ENCODE measurements around the gene MLX.

DNA sequence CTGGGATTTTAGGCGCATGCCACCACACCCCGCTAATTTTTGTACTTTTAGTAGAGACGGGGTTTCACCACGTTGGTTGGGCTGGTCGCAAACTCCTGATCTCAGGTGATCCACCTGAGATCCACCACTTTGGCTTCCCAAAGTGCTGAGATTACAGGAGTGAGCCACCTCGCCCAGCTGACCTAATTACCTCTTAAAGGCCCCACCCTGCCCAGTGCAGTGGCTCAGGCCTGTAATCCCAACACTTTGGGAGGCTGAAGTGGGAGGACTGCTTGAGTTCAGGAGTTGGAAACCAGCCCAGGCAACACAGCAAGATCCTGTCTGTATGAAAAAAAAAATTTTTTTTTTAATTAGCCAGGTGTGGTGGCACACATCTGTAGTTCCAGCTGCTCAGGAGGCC lies 7.8 kb upstream of the MLX start:
- TF ChIP-seq POLR2A (IDR thresholded peaks at IDR 0.05), result no peak
- TF ChIP-seq CTCF (IDR thresholded peaks at IDR 0.05), result no peak
